K562 (cell line): Measurements from ENCODE around the gene SEC14L2. TPM values are rescaled to one million over a fixed set of nuclear protein-coding genes. Genes with fewer than 3 reads are reported as not detected.

Experiments used
- CBX1 ChIP-seq: sonication (generic); IDR thresholded peaks from 2 replicates; pipeline ENCODE4 v1.6.1; 2016; ENCODE audit warnings: antibody characterized with exemption, low read depth, mild to moderate bottlenecking
- CTCF ChIP-seq, 3 experiments: IDR thresholded peaks in 2 of 3; conservative IDR thresholded peaks in 1 of 3; 2 replicates each; pipeline ENCODE4 v1.5.1; 2011 to 2012; ENCODE audit warnings: low read length in 3 of 3, mild to moderate bottlenecking in 3 of 3, control low read depth in 2 of 3, improper control_type of control experiment in 1 of 3, inconsistent platforms in 1 of 3, low read depth in 1 of 3, mixed read lengths in 1 of 3, moderate library complexity in 1 of 3; ENCODE audit not compliant: insufficient read depth in 2 of 3
- DIDO1 ChIP-seq: fragments of 450-650 bp; IDR thresholded peaks from 2 replicates; pipeline ENCODE4 v1.6.1; 2016; ENCODE audit warnings: low read depth, missing biosample characterization, missing genetic modification characterization
- EGR1 ChIP-seq: fragments of 450-650 bp; conservative IDR thresholded peaks from 2 replicates; pipeline ENCODE4 v1.6.1; 2017; ENCODE audit warnings: mild to moderate bottlenecking
- KDM1A ChIP-seq, 2 experiments: fragments of 450-650 bp; IDR thresholded peaks; 2 replicates each; pipeline ENCODE4 v1.6.1; 2016; ENCODE audit warnings: mild to moderate bottlenecking in 2 of 2
- SIN3B ChIP-seq: fragments of 450-650 bp; IDR thresholded peaks from 2 replicates; pipeline ENCODE4 v1.6.1; 2017; ENCODE audit warnings: low read depth, mild to moderate bottlenecking, moderate library complexity
- SLC30A9 ChIP-seq: fragments of 250-450 bp; sonication (Bioruptor Pico); IDR thresholded peaks from 2 replicates; pipeline ENCODE4 v1.8.0; 2022; ENCODE audit warnings: mild to moderate bottlenecking, moderate library complexity
- SMC3 ChIP-seq: conservative IDR thresholded peaks from 2 replicates; pipeline ENCODE4 v1.6.1; 2011; ENCODE audit warnings: low read depth, low read length, improper control_type of control experiment; ENCODE audit not compliant: insufficient read depth
- TEAD4 ChIP-seq, 2 experiments: sonication (generic) in 1 of 2; formaldehyde crosslinking in 1 of 2; IDR thresholded peaks; 2 replicates each; pipeline versions ENCODE4 v1.6.1 to v1.8.0; 2012 to 2022; ENCODE audit warnings: borderline replicate concordance in 1 of 2, inconsistent platforms in 1 of 2, low read length in 1 of 2, mild to moderate bottlenecking in 1 of 2, missing genetic modification reagents in 1 of 2
- THAP7 ChIP-seq: fragments of 250-450 bp; sonication (Bioruptor Pico); IDR thresholded peaks from 2 replicates; pipeline ENCODE4 v1.5.0; 2021
- TOE1 ChIP-seq, 2 experiments: fragments of 450-650 bp in 1 of 2; sonication (generic) in 1 of 2; formaldehyde crosslinking in 1 of 2; IDR thresholded peaks; 2 replicates each; pipeline versions ENCODE4 v1.7.1 to v1.8.0; 2016 to 2022; ENCODE audit warnings: borderline replicate concordance in 2 of 2, mild to moderate bottlenecking in 2 of 2, antibody characterized with exemption in 1 of 2, inconsistent platforms in 1 of 2, low read depth in 1 of 2, missing genetic modification reagents in 1 of 2, moderate library complexity in 1 of 2
- USF2 ChIP-seq: sonication (generic); formaldehyde crosslinking; IDR thresholded peaks from 2 replicates; pipeline ENCODE4 v1.5.0; 2020; ENCODE audit warnings: missing genetic modification reagents
- ZNF277 ChIP-seq: fragments of 250-450 bp; sonication (Bioruptor Pico); IDR thresholded peaks from 2 replicates; pipeline ENCODE4 v1.8.0; 2022; ENCODE audit warnings: inconsistent platforms, mild to moderate bottlenecking, moderate library complexity, borderline replicate concordance
- ZNF384 ChIP-seq: IDR thresholded peaks from 2 replicates; pipeline ENCODE4 v1.6.1; 2012; ENCODE audit warnings: low read depth, low read length, improper control_type of control experiment
- ZNF41 ChIP-seq: fragments of 250-450 bp; sonication (Bioruptor Pico); conservative IDR thresholded peaks from 2 replicates; pipeline ENCODE4 v1.4.0; 2020; ENCODE audit warnings: mild to moderate bottlenecking
- ZNF444 ChIP-seq: fragments of 250-450 bp; sonication (Bioruptor Pico); IDR thresholded peaks from 2 replicates; pipeline ENCODE4 v1.4.0; 2020; ENCODE audit warnings: mild to moderate bottlenecking, moderate library complexity
- ZNF785 ChIP-seq: fragments of 250-450 bp; sonication (Bioruptor Pico); IDR thresholded peaks from 2 replicates; pipeline ENCODE4 v1.4.0; 2020; ENCODE audit warnings: mild to moderate bottlenecking
- polyA plus RNA-seq, 8 experiments: library from polyadenylated mRNA; depleted of rRNA in 4 of 8; stranded (reverse) in 5 of 8; unstranded in 3 of 8; fragments of >200 nt; fragmentation: Nextera tagmentation in 2 of 8; fragmentation: Illumina TruSeq in 1 of 8; extraction: Ambion mirVana in 2 of 8; extraction: Trizol in 1 of 8; gene quantifications; 2 replicates each; pipeline versions ENCODE4 v1.2.1 to v1.2.3, GENCODE V29; 2011 to 2014; ENCODE audit warnings: inconsistent platforms in 1 of 8, missing spikeins in 1 of 8
- total RNA-seq, 7 experiments: library from RNA; depleted of rRNA in 6 of 7; stranded (reverse); fragments of >200 nt in 6 of 7; fragmentation: Illumina TruSeq in 2 of 7; extraction: Trizol in 2 of 7; gene quantifications; 2 replicates each; pipeline versions ENCODE4 v1.2.1 to v1.2.3, GENCODE V29; 2011 to 2021; ENCODE audit warnings: low replicate concordance in 1 of 7

SEC14L2 gene
- total and polyA plus RNA-seq, 9 of the 15 experiments (the other 6 are each of a cell fraction or from before 2014, with no cell fraction given): 0.03 to 0.17 (median 0.10) TPM

GRCh38 chr22:30444632-30445437 is 48.0 kb downstream of the SEC14L2 start (continued):
- TF ChIP-seq CTCF (IDR thresholded peaks at IDR 0.05 in 2 of 3, conservative IDR thresholded peaks at IDR 0.05 in 1 of 3; ENCODE audit: insufficient read depth in 2 of 3, low read depth in 1 of 3, low read length in 3 of 3) (peak; percentile 79 to 84 (median 83)), TEAD4 (IDR thresholded peaks at IDR 0.05; ENCODE audit: low read length) (peak; percentile 33; the same call in 1 of the 2 replicates), TEAD4 (CRISPR knock-in tag; IDR thresholded peaks at IDR 0.05; ENCODE audit: borderline replicate concordance) (no peak), SMC3 (peak; percentile 57; the same call in 1 of the 2 replicates), CBX1 (0 out of 2 replicates have a peak, but pooled peaks have one; percentile 66), THAP7 (no peak), TOE1 (IDR thresholded peaks at IDR 0.05; ENCODE audit: borderline replicate concordance) (no peak), TOE1 (CRISPR knock-in tag; IDR thresholded peaks at IDR 0.05; ENCODE audit: borderline replicate concordance, low read depth) (no peak), ZNF41 (no peak), ZNF785 (CRISPR knock-in tag) (no peak), ZNF384 (no peak), USF2 (CRISPR knock-in tag) (no peak), EGR1 (peak; percentile 76), ZNF444 (CRISPR knock-in tag) (no peak), ZNF277 (CRISPR knock-in tag) (no peak), SIN3B (no peak), DIDO1 (0 out of 2 replicates have a peak, but pooled peaks have one; percentile 21), KDM1A (IDR thresholded peaks at IDR 0.05) (no peak), SLC30A9 (CRISPR knock-in tag) (no peak)
